Osteoblast (primary cell): Measurements from ENCODE around the gene TBC1D8. TPM values are rescaled to one million over a fixed set of nuclear protein-coding genes. Genes with fewer than 3 reads are reported as not detected.

ENCODE experiments used
- DNase-seq: peaks from one replicate; pipeline ENCODE4 v3.0.0; 2011; ENCODE audit warnings: low spot score, mixed read lengths; ENCODE audit not compliant: insufficient read length; ENCODE audit errors: missing footprints
- H2AFZ ChIP-seq: 2 replicates; pipeline ENCODE4 v1.6.0; 2011; ENCODE audit warnings: mild to moderate bottlenecking, low read length
- H3K27ac ChIP-seq: 2 replicates; pipeline ENCODE4 v1.5.1; 2011; ENCODE audit warnings: mild to moderate bottlenecking, low read depth, low read length, moderate library complexity
- H3K27me3 ChIP-seq: 2 replicates; pipeline ENCODE4 v1.6.0; 2012; ENCODE audit warnings: mild to moderate bottlenecking, control low read depth, inconsistent platforms, low read length, moderate library complexity; ENCODE audit not compliant: insufficient read depth
- H3K36me3 ChIP-seq: 2 replicates; pipeline ENCODE4 v1.5.1; 2011; ENCODE audit warnings: mild to moderate bottlenecking, low read length, control low read depth, moderate library complexity; ENCODE audit not compliant: insufficient read depth
- H3K4me1 ChIP-seq: 2 replicates; pipeline ENCODE4 v1.5.1; 2011; ENCODE audit warnings: mild to moderate bottlenecking, low read length, control low read depth, moderate library complexity; ENCODE audit not compliant: insufficient read depth
- H3K4me2 ChIP-seq: 2 replicates; pipeline ENCODE4 v1.6.0; 2011; ENCODE audit warnings: mild to moderate bottlenecking, low read length; ENCODE audit not compliant: insufficient read depth
- H3K4me3 ChIP-seq: fragments of 200-600 bp; sonication (generic); 3 replicates; pipeline ENCODE4 v1.5.1; 2012; ENCODE audit warnings: mild to moderate bottlenecking, low read length, inconsistent platforms; ENCODE audit not compliant: insufficient read depth
- H3K79me2 ChIP-seq: 2 replicates; pipeline ENCODE4 v1.6.0; 2012; ENCODE audit warnings: mild to moderate bottlenecking, low read length, control low read depth, inconsistent platforms; ENCODE audit not compliant: insufficient read depth
- H3K9me3 ChIP-seq: 2 replicates; pipeline ENCODE4 v1.5.1; 2011; ENCODE audit warnings: low read depth, low read length, control low read depth
- H4K20me1 ChIP-seq: 2 replicates; pipeline ENCODE4 v1.6.0; 2012; ENCODE audit warnings: mild to moderate bottlenecking, low read length, control low read depth; ENCODE audit not compliant: insufficient read depth
- CTCF ChIP-seq: IDR thresholded peaks from 2 replicates; pipeline ENCODE4 v1.5.1; 2011; ENCODE audit warnings: mild to moderate bottlenecking, low read depth, low read length, moderate library complexity; ENCODE audit errors: extremely low read depth
- total RNA-seq: library from RNA; depleted of rRNA; stranded (reverse); fragments of >200 nt; gene quantifications from 2 replicates; pipeline ENCODE4 v1.2.3, GENCODE V29; 2012

Gene TBC1D8
- total RNA-seq, 1 donor: 13.4 TPM

- H3K27me3 ChIP-seq: no peaks in the 10 kb centered on the region
- H3K4me2 ChIP-seq: no peak overlapping the region
- no peak overlapping the region for H2AFZ ChIP-seq
- no peaks in the 10 kb centered on the region for H3K79me2 ChIP-seq
- no peak overlapping the region for H3K4me3 ChIP-seq
- H4K20me1 ChIP-seq: no peaks in the 10 kb centered on the region
- no peaks in the 10 kb centered on the region for H3K36me3 ChIP-seq
- DNase-seq: no peak
- no peak overlapping the region for H3K27ac ChIP-seq
- no peaks in the 10 kb centered on the region for H3K4me1 ChIP-seq
- no peaks in the 10 kb centered on the region for H3K9me3 ChIP-seq
- TF ChIP-seq CTCF: no peak
Observed at GRCh38 chr2:101097638-101098037, 53.5 kb downstream of the TBC1D8 start.

DNA sequence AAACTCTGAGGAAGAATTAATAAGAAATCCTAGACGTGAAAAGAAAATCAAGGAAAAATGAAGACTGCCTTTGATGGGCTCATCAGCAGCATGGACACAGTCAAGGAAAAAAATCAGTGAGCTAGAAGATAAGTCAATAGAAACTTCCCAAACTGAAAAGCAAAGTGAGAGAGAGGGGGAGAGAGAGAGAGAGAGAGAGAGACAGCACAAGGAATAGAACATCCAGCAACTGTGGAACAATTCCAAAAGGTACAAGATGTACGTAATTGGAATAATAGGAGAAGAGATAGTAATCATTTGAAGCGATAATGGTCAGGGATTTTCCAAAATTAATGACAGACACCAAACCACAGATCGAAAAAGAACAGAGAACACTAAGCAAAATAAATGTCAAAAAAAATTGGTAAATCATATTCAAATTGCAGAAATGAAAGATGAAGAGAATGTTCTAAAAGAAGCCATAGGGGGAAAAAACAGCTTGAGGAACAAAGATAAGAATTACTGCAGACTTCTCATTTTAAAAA is 54.5 kb downstream of the TBC1D8 start:
- Histone ChIP-seq H3K4me3 (no peak overlapping the region), H2AFZ (no peak overlapping the region), H4K20me1 (no peaks in the 10 kb centered on the region), H3K36me3 (no peaks in the 10 kb centered on the region), H3K27me3 (no peaks in the 10 kb centered on the region), H3K4me1 (no peaks in the 10 kb centered on the region), H3K79me2 (no peaks in the 10 kb centered on the region), H3K4me2 (no peak overlapping the region), H3K9me3 (no peaks in the 10 kb centered on the region), H3K27ac (no peak overlapping the region)
- no peak for DNase-seq
- no peak for TF ChIP-seq CTCF

DNA sequence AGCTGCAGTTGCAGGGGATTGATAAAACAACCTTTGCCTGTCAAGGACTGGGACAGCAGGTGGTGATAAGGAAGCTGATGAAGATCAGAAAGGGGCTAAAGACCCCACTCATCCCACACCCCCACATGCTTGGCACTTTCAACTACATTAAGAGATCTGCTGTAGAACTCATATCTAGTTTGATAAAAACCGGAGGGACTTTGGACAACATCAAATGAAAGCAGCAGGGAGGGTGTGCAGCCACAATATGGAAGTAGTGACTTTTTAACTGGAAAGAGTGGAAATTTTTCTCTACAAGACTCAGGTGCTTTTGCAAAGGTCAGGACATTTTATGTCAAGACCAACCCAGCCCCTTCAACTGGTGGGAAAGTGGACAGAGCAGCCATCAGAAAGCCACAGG is 56.8 kb downstream of the TBC1D8 start:
- Histone ChIP-seq H2AFZ (no peak overlapping the region), H4K20me1 (no peaks in the 10 kb centered on the region), H3K9me3 (no peaks in the 10 kb centered on the region), H3K4me1 (no peaks in the 10 kb centered on the region), H3K27me3 (no peaks in the 10 kb centered on the region), H3K79me2 (no peaks in the 10 kb centered on the region), H3K27ac (no peak overlapping the region), H3K36me3 (no peaks in the 10 kb centered on the region), H3K4me2 (no peak overlapping the region), H3K4me3 (no peak overlapping the region)
- no peak for TF ChIP-seq CTCF
- no peak for DNase-seq

DNA sequence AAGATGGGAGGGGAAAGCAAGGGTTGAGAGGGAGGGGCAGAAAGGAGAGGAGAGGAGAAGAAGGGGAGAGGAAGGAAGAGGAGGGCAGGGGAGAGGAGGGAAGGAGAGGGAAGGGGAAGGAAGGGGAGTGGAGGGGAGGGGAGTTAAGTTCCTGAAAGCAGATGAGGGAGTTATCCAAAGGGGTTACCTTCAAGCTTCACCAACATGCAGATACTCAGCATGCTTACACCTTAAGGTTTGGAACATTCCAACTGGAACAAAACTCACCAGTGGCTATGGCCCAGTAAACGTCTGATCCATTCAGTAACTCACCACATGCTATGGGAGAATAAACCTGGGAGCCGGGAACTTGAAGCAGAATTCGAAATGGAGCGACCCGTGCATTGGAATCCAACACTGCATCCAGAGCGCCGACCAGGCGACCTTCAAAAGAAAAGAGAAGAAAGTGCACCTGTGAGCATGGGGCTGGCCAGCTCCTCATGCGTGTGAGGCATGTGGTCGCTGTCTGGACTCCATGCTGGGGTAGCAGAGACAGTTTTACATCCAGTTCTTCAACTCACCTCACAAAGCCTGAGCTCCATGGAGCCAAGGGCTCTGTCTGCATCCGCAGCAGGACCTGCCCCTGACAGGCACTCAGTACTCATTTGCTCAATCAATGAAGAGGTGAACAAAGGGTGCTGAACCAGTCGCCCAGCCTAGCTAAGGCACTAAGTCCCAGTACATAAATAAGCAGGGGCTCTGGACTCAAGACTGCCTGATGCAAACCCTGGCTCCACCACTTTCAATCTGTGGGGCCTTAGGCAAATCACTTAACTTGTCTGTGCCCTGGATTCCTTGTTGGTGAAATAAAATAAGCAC is 61.0 kb downstream of the TBC1D8 start:
- H3K9me3 ChIP-seq: no peaks in the 10 kb centered on the region
- no peak overlapping the region for H2AFZ ChIP-seq
- H3K27ac ChIP-seq: no peak overlapping the region
- no peak for TF ChIP-seq CTCF
- H3K4me2 ChIP-seq: no peak overlapping the region
- no peak for DNase-seq
- no peaks in the 10 kb centered on the region for H3K79me2 ChIP-seq
- no peaks in the 10 kb centered on the region for H4K20me1 ChIP-seq
- H3K36me3 ChIP-seq: no peaks in the 10 kb centered on the region
- H3K4me3 ChIP-seq: no peak overlapping the region
- H3K4me1 ChIP-seq: no peaks in the 10 kb centered on the region
- H3K27me3 ChIP-seq: no peaks in the 10 kb centered on the region
